Panc1 (cell line): ENCODE data around the gene TXNRD1.

Source experiments
- CTCF ChIP-seq: fragments of 450-650 bp; IDR thresholded peaks from 2 replicates; pipeline ENCODE4 v1.5.1; 2017; ENCODE audit warnings: mild to moderate bottlenecking
- TCF7L2 ChIP-seq: IDR thresholded peaks from 2 replicates; pipeline ENCODE4 v1.6.1; 2011; ENCODE audit warnings: mild to moderate bottlenecking, low read depth, low read length, inconsistent platforms

- TF ChIP-seq CTCF (no peak), TCF7L2 (no peak)
Measured at GRCh38 chr12:104290855-104291254, 75.3 kb downstream of the TXNRD1 start.
